NB4 (cell line): Measurements from ENCODE around the gene KPTN.

Experiments used
- DNase-seq: peaks from one replicate; pipeline ENCODE4 v3.0.0; 2010; ENCODE audit warnings: low read depth
- H3K4me3 ChIP-seq: one replicate; pipeline ENCODE4 v1.5.1; 2011; ENCODE audit warnings: mild to moderate bottlenecking, low read depth, low read length, moderate library complexity
- MYC ChIP-seq: IDR thresholded peaks from 2 replicates; pipeline ENCODE4 v1.6.1; 2011; ENCODE audit warnings: low read depth, low read length
- POLR2A ChIP-seq: IDR thresholded peaks from 2 replicates; pipeline ENCODE4 v1.6.1; 2011; ENCODE audit warnings: mild to moderate bottlenecking; ENCODE audit not compliant: insufficient read length; ENCODE audit errors: extremely low read depth
- TF ChIP-seq, protein P1 (sequence below): IDR thresholded peaks from 2 replicates; pipeline ENCODE4 v1.6.1; 2011; ENCODE audit warnings: low read depth, low read length
- TF ChIP-seq, protein P2 (sequence below): IDR thresholded peaks from one replicate; pipeline ENCODE4 v1.5.1; 2012; ENCODE audit warnings: low read depth, low read length

KPTN gene

DNA sequence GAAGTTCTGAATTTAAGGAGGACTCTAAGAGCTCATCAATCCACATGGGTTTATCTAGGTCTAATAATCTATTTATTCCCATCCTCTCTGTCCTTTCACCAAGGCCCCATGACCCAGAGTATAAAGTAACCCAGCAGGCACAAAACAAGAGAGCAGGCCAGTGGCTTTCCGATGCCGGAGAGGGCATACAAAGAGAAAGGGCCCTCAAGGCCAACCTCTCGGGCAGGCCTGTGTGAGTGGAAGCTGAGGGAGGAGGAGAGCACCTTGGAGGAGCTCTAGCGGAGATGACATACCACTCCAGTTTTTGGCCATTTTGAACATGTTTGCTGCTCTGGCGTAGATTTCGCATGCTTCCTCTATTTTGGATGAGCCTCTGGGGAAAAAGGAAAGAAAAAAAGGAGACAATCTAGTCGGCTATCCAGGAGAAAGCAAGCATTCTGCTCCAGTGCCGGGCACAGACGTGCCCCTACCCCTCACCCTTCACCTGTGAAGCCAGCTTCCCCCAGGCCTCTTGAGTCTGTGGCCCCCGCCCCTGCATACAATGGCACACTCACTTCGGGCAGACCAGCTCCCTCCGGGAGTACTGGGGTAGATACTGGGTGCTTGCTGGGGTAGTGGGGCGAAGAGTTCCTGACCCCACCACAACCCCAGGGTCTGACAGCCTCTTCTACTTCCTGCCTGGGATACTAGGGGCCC, 19.3 kb upstream of the KPTN start:
- no peak overlapping the region for H3K4me3 ChIP-seq
- no peak for DNase-seq
- TF ChIP-seq, protein P1, sequence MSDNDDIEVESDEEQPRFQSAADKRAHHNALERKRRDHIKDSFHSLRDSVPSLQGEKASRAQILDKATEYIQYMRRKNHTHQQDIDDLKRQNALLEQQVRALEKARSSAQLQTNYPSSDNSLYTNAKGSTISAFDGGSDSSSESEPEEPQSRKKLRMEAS: no peak
- TF ChIP-seq POLR2A: no peak
- TF ChIP-seq, protein P2, sequence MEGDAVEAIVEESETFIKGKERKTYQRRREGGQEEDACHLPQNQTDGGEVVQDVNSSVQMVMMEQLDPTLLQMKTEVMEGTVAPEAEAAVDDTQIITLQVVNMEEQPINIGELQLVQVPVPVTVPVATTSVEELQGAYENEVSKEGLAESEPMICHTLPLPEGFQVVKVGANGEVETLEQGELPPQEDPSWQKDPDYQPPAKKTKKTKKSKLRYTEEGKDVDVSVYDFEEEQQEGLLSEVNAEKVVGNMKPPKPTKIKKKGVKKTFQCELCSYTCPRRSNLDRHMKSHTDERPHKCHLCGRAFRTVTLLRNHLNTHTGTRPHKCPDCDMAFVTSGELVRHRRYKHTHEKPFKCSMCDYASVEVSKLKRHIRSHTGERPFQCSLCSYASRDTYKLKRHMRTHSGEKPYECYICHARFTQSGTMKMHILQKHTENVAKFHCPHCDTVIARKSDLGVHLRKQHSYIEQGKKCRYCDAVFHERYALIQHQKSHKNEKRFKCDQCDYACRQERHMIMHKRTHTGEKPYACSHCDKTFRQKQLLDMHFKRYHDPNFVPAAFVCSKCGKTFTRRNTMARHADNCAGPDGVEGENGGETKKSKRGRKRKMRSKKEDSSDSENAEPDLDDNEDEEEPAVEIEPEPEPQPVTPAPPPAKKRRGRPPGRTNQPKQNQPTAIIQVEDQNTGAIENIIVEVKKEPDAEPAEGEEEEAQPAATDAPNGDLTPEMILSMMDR: no peak
- TF ChIP-seq MYC: no peak

DNA sequence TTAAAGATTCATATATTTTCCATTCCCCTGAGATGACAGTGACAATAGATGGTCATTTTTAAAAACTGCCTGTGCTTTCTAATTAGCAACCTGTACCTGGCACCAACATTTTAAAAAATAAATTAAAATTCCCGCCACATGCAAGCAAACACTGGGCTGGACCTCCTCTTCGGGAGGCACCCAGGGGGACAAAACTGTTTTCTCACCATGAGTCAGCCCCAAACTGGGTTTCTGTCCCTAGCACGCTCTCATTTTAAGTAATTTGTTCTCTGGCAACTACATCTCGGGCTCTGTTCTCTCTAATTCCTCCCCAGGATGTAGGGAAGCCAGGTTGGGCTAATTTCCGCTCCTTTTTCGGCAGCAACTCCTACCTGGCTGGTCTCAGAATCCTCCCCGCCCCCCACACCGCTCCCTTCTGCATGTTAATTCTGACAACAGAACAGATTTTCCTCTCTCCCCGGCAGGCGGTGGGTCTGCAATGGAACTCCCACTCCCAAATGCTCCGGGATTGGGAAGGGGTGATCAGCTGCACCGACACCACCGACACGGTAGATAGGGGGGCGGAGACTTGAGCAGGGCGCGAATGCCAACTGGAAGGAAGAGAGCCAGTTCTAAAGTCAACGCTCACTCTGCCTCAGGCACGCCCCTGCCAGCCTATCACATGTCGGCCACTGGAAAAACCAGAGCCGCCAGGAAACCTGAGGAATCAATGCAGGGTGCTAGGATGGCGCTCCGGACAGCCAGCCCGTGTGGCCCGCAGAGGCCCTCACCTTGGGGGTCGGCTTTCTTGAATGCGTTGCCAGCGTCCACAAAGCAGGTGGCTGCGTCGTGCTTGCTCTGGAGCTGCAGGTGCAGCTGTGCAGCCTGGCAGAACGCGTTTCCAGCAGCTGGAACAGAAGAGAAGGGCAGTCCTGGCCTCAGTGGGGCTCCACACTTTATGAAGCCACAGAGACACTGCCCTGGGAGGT, 16.1 kb upstream of the KPTN start:
- H3K4me3 ChIP-seq: no peak overlapping the region
- TF ChIP-seq MYC (no peak), POLR2A (no peak)
- TF ChIP-seq, protein P1: no peak
- TF ChIP-seq, protein P2: no peak
- no peak for DNase-seq

DNA sequence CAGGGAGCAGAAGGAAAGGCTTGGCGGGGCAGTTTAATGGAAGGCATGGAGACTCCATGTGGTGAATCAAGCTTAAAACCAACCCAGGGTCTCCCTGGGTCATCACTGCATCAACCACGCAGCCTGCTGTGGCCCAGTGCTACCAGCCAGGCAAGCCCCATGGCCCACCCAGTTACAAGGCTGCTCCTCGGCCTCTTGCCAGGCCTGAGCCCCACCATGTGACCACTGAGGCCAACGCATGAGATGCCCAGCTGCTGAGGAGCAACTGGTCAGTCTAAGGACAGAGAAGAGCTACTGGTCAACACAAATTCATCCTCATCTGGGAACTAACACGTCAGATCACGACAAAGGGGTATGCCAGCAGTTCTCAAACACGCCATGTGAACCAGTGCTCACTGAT, 15.4 kb upstream of the KPTN start:
- DNase-seq: no peak
- TF ChIP-seq MYC: no peak
- no peak for TF ChIP-seq POLR2A
- TF ChIP-seq, protein P2: no peak
- no peak overlapping the region for H3K4me3 ChIP-seq

DNA sequence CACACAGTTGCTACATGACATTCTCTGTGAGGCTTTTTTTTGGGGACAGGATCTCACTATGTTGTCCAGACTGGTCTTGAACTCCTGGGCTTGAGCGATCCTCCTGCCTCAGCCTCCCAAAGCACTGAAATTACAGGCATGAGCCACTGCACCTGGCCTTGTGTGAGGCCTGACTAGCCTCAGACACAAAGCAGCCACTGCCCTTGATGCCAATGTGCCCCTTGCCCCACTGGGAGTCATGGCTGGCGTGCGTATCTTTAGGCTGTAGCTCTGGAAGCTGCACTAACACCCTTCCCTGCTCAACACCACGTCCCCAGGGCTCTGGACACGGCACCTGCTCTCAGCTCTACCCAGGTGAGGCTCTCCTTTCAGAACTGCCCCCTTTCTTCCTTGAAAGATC, 14.5 kb upstream of the KPTN start:
- no peak for DNase-seq
- no peak overlapping the region for H3K4me3 ChIP-seq
- TF ChIP-seq POLR2A: no peak
- TF ChIP-seq MYC: no peak
- TF ChIP-seq, protein P2: no peak
- TF ChIP-seq, protein P1: no peak

DNA sequence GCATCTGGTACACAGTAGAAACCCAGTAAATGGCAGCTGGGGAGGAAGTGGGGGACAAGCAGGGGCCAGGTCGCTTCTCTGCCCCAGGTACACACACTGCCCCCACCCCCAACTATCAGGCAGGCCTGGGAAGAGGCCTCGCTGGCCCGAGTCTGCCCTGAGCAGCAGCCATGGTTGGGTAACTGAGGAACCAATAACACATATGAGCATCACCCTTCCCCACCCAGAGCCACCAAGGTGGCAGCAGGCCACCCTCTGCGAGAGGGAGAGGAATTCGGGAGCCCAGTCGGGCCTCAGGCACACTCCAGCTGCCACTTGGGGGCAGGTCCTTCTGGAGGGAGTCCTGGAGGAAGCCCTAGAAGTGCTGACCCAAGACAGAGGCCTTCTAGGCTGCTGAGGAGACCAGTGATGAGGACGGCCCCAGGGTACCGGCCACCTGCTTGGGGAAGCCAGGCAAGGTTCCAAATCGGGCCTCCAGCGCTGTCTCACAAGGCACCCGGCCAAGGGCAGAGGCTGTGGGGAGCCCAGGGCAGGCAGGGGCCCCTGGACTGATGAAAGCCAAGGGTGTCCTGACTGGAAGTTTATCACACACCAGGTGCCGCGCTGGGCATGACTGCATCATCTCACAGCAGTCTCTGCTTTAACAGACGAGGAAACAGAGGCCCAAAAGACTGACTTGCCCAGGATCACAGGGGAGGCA, 14.0 kb upstream of the KPTN start:
- H3K4me3 ChIP-seq: no peak overlapping the region
- TF ChIP-seq, protein P1: no peak
- TF ChIP-seq, protein P2: no peak
- TF ChIP-seq MYC (no peak), POLR2A (no peak)
- DNase-seq: no peak
